AG04449 (cell line): ENCODE results near the gene APOA1.

Source experiments
- CTCF ChIA-PET: fragments of 350-600 bp; formaldehyde crosslinking; extraction: SDS; loops from one replicate; lab custom pipeline; 2021; ENCODE audit warnings: antibody characterized with exemption; lab: Yijun Ruan, JAX
- POLR2A ChIA-PET: fragments of 400-600, 350-600 bp; formaldehyde crosslinking; extraction: SDS; loops from one replicate; lab custom pipeline; 2020; ENCODE audit warnings: antibody characterized with exemption, inconsistent platforms; lab: Yijun Ruan, JAX
- DNase-seq: peaks from one replicate; pipeline ENCODE4 v3.0.0-alpha.2; 2010; ENCODE audit warnings: low read depth, low spot score
- H3K4me3 ChIP-seq: 2 replicates; pipeline ENCODE4 v1.5.1; 2011; ENCODE audit warnings: low read depth, mild to moderate bottlenecking, control low read depth, low read length
- CTCF ChIP-seq: IDR thresholded peaks from one replicate; pipeline ENCODE4 v1.5.1; 2011; ENCODE audit warnings: mild to moderate bottlenecking, moderate library complexity, low read length, control low read depth, inconsistent platforms; ENCODE audit not compliant: insufficient read depth; ENCODE audit errors: missing control alignments

APOA1 gene

GRCh38 chr11:116792869-116793771 lies 44.3 kb downstream of the APOA1 start:
- POLR2A ChIA-PET = no interaction called here
- H3K4me3 ChIP-seq = no peak overlapping the region
- DNase-seq = no peak
- TF ChIP-seq CTCF = no peak
- CTCF ChIA-PET = interaction anchor here (0.7 to 12.3 kb wide), 17 partner anchors 10 to 435 kb away, joined by 3 to 472 read pairs (median 13); partner anchors contain the start of genes APOA1, PCSK7 and SIK3

- CTCF ChIA-PET = interaction anchor here (0.9 to 12.3 kb wide), 24 partner anchors 8 to 436 kb away, joined by 3 to 472 read pairs (median 12); partner anchors contain the start of genes APOA1, PCSK7 and SIK3
- TF ChIP-seq CTCF = no peak
- DNase-seq = no peak
- no peak overlapping the region for H3K4me3 ChIP-seq
- POLR2A ChIA-PET = no interaction called here
These were observed 45.1 kb downstream of the APOA1 start for GRCh38 chr11:116792144-116792868.

- DNase-seq = no peak
- CTCF ChIA-PET = interaction anchor here (0.7 to 12.3 kb wide), 46 partner anchors 8 to 436 kb away, joined by 3 to 472 read pairs (median 8); partner anchors contain the start of genes APOA1, APOA4, APOC3 and BUD13
- TF ChIP-seq CTCF = no peak
- H3K4me3 ChIP-seq = no peak within 1 kb of the TSS
- POLR2A ChIA-PET = interaction anchor here (1.0 to 1.5 kb wide), 3 partner anchors 44 to 408 kb away, joined by 3 to 5 read pairs (median 3); no protein-coding TSS in a partner anchor
These were observed 45.6 kb downstream of the APOA1 start, which contains the start of gene APOA5 for GRCh38 chr11:116791813-116792143. TSS of gene APOA5 (minus strand) at chr11:116791879. CDS start at chr11:116791860, 19 bp downstream.

GRCh38 chr11:116791002-116791812 lies 46.2 kb downstream of the APOA1 start:
- no peak overlapping the region for H3K4me3 ChIP-seq
- ChIA-PET CTCF (interaction anchor here (0.7 to 12.3 kb wide), 52 partner anchors 8 to 437 kb away, joined by 3 to 472 read pairs (median 6); partner anchors contain the start of genes APOA1, APOA4, APOC3 and BUD13), POLR2A (interaction anchor here (1.0 to 1.5 kb wide), 3 partner anchors 45 to 409 kb away, joined by 3 to 5 read pairs (median 3); no protein-coding TSS in a partner anchor)
- peak; percentile 95 for TF ChIP-seq CTCF
- DNase-seq = no peak

GRCh38 chr11:116790167-116791001 lies 47.0 kb downstream of the APOA1 start:
- CTCF ChIA-PET = interaction anchor here (1.0 to 12.3 kb wide), 51 partner anchors 7 to 438 kb away, joined by 3 to 472 read pairs (median 6); partner anchors contain the start of genes APOA1, APOA4, APOC3 and BUD13
- DNase-seq = no peak
- POLR2A ChIA-PET = interaction anchor here (1.0 to 1.5 kb wide), 2 partner anchors 45 to 353 kb away, joined by 3 to 5 read pairs; no protein-coding TSS in a partner anchor
- no peak for TF ChIP-seq CTCF
- H3K4me3 ChIP-seq = no peak overlapping the region
